ENCODE data around the gene ENAH. TPM values are rescaled to one million over a fixed set of nuclear protein-coding genes. Genes with fewer than 3 reads are reported as not detected.
A peak's percentile ranks its signal among the peaks of the same experiment; 100 is the strongest.
"Not testable (repeated sequence)": the region's sequence is repeated elsewhere in the genome, so short reads cannot be mapped to it uniquely, and the experiment has no call there.

ENAH gene
- total RNA-seq, 1 donor from 2014 or later: 434 TPM

GRCh38 chr1:225626698-225627097, 26.2 kb downstream of the ENAH start:
- no peaks in the 10 kb centered on the region for H3K27me3 Mint-ChIP-seq (ENCODE audit: low read depth)
- H3K36me3 Mint-ChIP-seq (ENCODE audit: low read depth): peaks cover 7% of the 10 kb centered on the region
- H3K4me1 Mint-ChIP-seq (ENCODE audit: low read depth): peaks cover 79% of the 10 kb centered on the region
- no peaks in the 10 kb centered on the region for H3K9me3 Mint-ChIP-seq (ENCODE audit: low read depth)
- no peak for DNase-seq (ENCODE audit: low spot score)
- no peak overlapping the region for H3K4me3 Mint-ChIP-seq (ENCODE audit: unreplicated experiment)
- TF ChIP-seq, protein P1, sequence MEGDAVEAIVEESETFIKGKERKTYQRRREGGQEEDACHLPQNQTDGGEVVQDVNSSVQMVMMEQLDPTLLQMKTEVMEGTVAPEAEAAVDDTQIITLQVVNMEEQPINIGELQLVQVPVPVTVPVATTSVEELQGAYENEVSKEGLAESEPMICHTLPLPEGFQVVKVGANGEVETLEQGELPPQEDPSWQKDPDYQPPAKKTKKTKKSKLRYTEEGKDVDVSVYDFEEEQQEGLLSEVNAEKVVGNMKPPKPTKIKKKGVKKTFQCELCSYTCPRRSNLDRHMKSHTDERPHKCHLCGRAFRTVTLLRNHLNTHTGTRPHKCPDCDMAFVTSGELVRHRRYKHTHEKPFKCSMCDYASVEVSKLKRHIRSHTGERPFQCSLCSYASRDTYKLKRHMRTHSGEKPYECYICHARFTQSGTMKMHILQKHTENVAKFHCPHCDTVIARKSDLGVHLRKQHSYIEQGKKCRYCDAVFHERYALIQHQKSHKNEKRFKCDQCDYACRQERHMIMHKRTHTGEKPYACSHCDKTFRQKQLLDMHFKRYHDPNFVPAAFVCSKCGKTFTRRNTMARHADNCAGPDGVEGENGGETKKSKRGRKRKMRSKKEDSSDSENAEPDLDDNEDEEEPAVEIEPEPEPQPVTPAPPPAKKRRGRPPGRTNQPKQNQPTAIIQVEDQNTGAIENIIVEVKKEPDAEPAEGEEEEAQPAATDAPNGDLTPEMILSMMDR (IDR thresholded peaks at IDR 0.05): no peak
- peak overlapping the region; percentile 77 for H3K27ac Mint-ChIP-seq (ENCODE audit: unreplicated experiment)

DNA sequence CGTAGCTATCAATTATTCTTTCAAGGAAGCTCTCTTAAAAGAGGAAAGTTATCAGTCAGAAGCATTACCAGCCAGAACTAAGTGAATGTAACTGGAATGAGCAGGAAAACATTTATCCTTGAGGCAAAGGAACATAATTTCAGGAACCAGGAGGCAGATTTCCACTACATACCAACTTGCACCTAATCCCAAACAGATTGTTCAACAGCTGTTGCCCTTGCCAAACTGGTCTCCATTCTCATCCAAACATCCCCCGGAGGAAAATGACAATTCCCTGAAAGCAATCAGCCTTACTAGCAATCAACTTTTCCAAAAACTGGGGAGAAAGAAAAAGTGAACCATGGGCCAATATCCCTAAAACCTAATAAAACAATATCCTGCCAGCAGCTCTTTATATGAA, 35.0 kb downstream of the ENAH start:
- Mint-ChIP-seq H3K27ac (ENCODE audit: unreplicated experiment) (peak overlapping the region; percentile 29), H3K4me1 (ENCODE audit: low read depth) (peaks cover 64% of the 10 kb centered on the region), H3K4me3 (ENCODE audit: unreplicated experiment) (no peak overlapping the region)

DNA sequence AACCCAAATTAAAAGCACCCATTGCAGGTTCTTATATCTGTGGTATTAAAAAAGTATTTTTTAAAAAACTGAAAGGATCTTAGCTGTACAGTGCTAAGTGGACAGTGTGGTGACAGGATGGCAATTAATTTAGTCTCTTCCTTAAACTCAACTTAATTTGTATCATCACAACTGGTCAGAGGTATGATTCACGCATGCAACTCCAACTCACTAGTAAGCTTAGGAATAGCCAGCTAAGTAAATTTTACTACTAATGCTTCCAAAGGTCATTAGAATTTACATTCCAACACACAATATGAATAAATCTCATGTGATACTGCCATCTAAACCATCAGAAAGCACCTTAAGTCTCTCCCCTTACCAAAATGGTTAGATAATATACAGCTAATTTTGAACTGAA, 35.4 kb downstream of the ENAH start:
- Mint-ChIP-seq H3K9me3 (ENCODE audit: low read depth) (no peaks in the 10 kb centered on the region), H3K4me1 (ENCODE audit: low read depth) (peaks cover 64% of the 10 kb centered on the region), H3K27ac (ENCODE audit: unreplicated experiment) (peak overlapping the region; percentile 9), H3K4me3 (ENCODE audit: unreplicated experiment) (no peak overlapping the region), H3K27me3 (ENCODE audit: low read depth) (no peaks in the 10 kb centered on the region), H3K36me3 (ENCODE audit: low read depth) (peaks cover 5% of the 10 kb centered on the region)
- DNase-seq (ENCODE audit: low spot score): no peak
- TF ChIP-seq, protein P1 (IDR thresholded peaks at IDR 0.05): no peak

More for the DNA sequence above, 35.0 kb downstream of the ENAH start:
- Mint-ChIP-seq H3K27me3 (ENCODE audit: low read depth) (no peaks in the 10 kb centered on the region), H3K9me3 (ENCODE audit: low read depth) (no peaks in the 10 kb centered on the region), H3K36me3 (ENCODE audit: low read depth) (peaks cover 5% of the 10 kb centered on the region)
- no peak for DNase-seq (ENCODE audit: low spot score)
- TF ChIP-seq, protein P1 (IDR thresholded peaks at IDR 0.05): no peak

DNA sequence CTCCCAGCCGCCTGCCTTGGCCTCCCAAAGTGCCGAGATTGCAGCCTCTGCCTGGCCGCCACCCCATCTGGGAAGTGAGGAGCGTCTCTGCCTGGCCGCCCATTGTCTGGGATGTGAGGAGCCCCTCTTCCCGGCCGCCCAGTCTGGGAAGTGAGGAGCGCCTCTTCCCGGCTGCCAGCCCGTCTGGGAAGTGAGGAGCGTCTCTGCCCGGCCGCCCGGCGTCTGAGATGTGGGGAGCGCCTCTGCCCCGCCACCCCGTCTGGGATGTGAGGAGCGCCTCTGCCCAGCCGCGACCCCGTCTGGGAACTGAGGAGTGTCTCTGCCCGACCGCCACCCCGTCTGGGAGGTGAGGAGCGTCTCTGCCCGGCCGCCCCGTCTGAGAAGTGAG, 37.5 kb downstream of the ENAH start:
- peaks cover 69% of the 10 kb centered on the region for H3K4me1 Mint-ChIP-seq (ENCODE audit: low read depth)
- not testable (repeated sequence) for DNase-seq (ENCODE audit: low spot score); H3K27ac Mint-ChIP-seq (ENCODE audit: unreplicated experiment); H3K9me3 Mint-ChIP-seq (ENCODE audit: low read depth); H3K4me3 Mint-ChIP-seq (ENCODE audit: unreplicated experiment); H3K36me3 Mint-ChIP-seq (ENCODE audit: low read depth); H3K27me3 Mint-ChIP-seq (ENCODE audit: low read depth)

- Mint-ChIP-seq H3K9me3 (ENCODE audit: low read depth) (no peaks in the 10 kb centered on the region), H3K27me3 (ENCODE audit: low read depth) (no peaks in the 10 kb centered on the region), H3K4me3 (ENCODE audit: unreplicated experiment) (no peak overlapping the region), H3K27ac (ENCODE audit: unreplicated experiment) (peak overlapping the region; percentile 82), H3K4me1 (ENCODE audit: low read depth) (peaks cover 72% of the 10 kb centered on the region), H3K36me3 (ENCODE audit: low read depth) (no peaks in the 10 kb centered on the region)
- TF ChIP-seq, protein P1 (IDR thresholded peaks at IDR 0.05): no peak
- DNase-seq (ENCODE audit: low spot score): no peak
Measured at GRCh38 chr1:225613006-225613405, 39.9 kb downstream of the ENAH start.

GRCh38 chr1:225612287-225612686, 40.6 kb downstream of the ENAH start:
- peaks cover 72% of the 10 kb centered on the region for H3K4me1 Mint-ChIP-seq (ENCODE audit: low read depth)
- no peak overlapping the region for H3K4me3 Mint-ChIP-seq (ENCODE audit: unreplicated experiment)
- H3K27ac Mint-ChIP-seq (ENCODE audit: unreplicated experiment): peak overlapping the region; percentile 82
- H3K36me3 Mint-ChIP-seq (ENCODE audit: low read depth): no peaks in the 10 kb centered on the region
- TF ChIP-seq, protein P1 (IDR thresholded peaks at IDR 0.05): no peak
- H3K9me3 Mint-ChIP-seq (ENCODE audit: low read depth): no peaks in the 10 kb centered on the region
- no peak for DNase-seq (ENCODE audit: low spot score)
- H3K27me3 Mint-ChIP-seq (ENCODE audit: low read depth): no peaks in the 10 kb centered on the region

All from chondrocyte (in vitro differentiated cells).